Uterus (tissue), 2 donors: Measurements from ENCODE around the gene NXT1.

Source experiments
- POLR2A ChIP-seq, 2 donors: fragments of 450-650 bp; IDR thresholded peaks; one replicate each; pipeline ENCODE4 v1.6.1; 2016; ENCODE audit warnings: antibody characterized with exemption in 2 of 2, mild to moderate bottlenecking in 1 of 2, moderate library complexity in 1 of 2
- TF ChIP-seq, protein P1 (sequence below), 4 experiments: fragments of 200-600 bp in 2 of 4; fragments of 450-650 bp in 2 of 4; sonication (generic) in 2 of 4; IDR thresholded peaks; one replicate each; pipeline ENCODE4 v1.5.1; 2016 to 2019; ENCODE audit warnings: antibody characterized with exemption in 4 of 4, mild to moderate bottlenecking in 2 of 4, moderate library complexity in 1 of 4

DNA sequence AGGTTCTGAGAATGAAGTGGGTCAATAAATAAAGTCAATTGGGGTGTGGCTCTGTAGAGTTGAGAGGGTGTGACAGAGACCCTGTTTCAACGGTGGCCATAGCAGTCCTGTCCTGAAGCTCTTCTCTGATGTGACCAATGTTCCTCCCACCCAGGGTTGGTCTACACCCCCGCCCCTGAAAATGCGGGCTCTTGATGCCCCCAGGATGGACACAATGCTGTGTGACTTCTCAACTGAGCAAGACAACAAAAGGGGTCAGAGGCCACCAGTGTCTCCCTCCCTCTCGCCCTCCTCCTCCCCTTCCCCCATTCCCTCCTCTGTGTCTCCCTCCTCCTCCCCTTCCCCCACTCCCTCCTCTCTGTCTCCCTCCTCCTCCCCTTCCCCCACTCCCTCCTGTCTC is 41.7 kb upstream of the NXT1 start:
- TF ChIP-seq, protein P1, sequence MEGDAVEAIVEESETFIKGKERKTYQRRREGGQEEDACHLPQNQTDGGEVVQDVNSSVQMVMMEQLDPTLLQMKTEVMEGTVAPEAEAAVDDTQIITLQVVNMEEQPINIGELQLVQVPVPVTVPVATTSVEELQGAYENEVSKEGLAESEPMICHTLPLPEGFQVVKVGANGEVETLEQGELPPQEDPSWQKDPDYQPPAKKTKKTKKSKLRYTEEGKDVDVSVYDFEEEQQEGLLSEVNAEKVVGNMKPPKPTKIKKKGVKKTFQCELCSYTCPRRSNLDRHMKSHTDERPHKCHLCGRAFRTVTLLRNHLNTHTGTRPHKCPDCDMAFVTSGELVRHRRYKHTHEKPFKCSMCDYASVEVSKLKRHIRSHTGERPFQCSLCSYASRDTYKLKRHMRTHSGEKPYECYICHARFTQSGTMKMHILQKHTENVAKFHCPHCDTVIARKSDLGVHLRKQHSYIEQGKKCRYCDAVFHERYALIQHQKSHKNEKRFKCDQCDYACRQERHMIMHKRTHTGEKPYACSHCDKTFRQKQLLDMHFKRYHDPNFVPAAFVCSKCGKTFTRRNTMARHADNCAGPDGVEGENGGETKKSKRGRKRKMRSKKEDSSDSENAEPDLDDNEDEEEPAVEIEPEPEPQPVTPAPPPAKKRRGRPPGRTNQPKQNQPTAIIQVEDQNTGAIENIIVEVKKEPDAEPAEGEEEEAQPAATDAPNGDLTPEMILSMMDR (IDR thresholded peaks at IDR 0.05) = no peak
- no peak for TF ChIP-seq POLR2A (IDR thresholded peaks at IDR 0.05)
